GM12891 (cell line): Measurements from ENCODE around the gene RANGRF.

Source experiments
- PAX5 ChIP-seq: IDR thresholded peaks from 2 replicates; pipeline ENCODE4 v1.6.1; 2011; ENCODE audit warnings: low read length, moderate library complexity, mild to moderate bottlenecking; ENCODE audit not compliant: insufficient read depth, severe bottlenecking
- POLR2A ChIP-seq: IDR thresholded peaks from 2 replicates; pipeline ENCODE4 v1.6.1; 2011; ENCODE audit warnings: low read depth, low read length, control low read depth
- POLR2AphosphoS5 ChIP-seq: IDR thresholded peaks from 2 replicates; pipeline ENCODE4 v1.6.1; 2011; ENCODE audit warnings: low read depth, low read length, control low read depth
- POU2F2 ChIP-seq: IDR thresholded peaks from 2 replicates; pipeline ENCODE4 v1.6.1; 2011; ENCODE audit warnings: low read depth, mild to moderate bottlenecking, control low read depth, low read length, moderate library complexity
- SPI1 ChIP-seq: IDR thresholded peaks from 2 replicates; pipeline ENCODE4 v1.6.1; 2011; ENCODE audit warnings: low read depth, low read length, control low read depth
- TAF1 ChIP-seq: IDR thresholded peaks from 2 replicates; pipeline ENCODE4 v1.6.1; 2011; ENCODE audit warnings: low read depth, low read length, control low read depth

DNA sequence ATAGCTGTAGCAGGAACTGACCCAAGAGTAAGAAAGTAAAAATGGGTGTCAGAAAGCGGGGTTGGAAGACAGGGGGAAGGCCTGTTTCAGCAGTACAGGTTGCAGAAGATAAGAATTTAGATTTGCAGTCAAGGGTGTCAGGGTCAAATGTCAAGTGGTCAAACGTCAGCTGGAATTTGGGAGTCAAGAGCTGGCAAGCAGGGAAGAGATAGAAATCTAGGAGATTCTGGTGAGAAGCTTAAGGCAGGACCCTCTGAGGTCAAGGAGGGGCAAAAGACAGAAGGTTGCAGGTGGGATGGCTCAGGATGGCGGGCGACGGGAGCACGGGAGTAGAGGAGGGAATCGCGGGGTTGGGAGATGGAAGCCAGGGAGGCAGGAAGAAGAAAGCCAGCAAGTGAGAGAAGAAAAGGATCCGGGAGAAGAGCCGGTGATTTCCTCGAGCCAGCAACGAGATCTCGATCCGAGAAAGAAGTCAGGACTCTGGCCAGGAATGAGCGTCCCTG, 6.4 kb downstream of the RANGRF start:
- no peak for TF ChIP-seq POLR2A
- TF ChIP-seq POLR2AphosphoS5: no peak
- no peak for TF ChIP-seq TAF1
- no peak for TF ChIP-seq PAX5
- no peak for TF ChIP-seq POU2F2
- no peak for TF ChIP-seq SPI1
